Measurements from ENCODE around the gene HRNR. TPM values are rescaled to one million over a fixed set of nuclear protein-coding genes. Genes with fewer than 3 reads are reported as not detected.
"Not testable (repeated sequence)": the region's sequence is repeated elsewhere in the genome, so short reads cannot be mapped to it uniquely, and the experiment has no call there.

The HRNR gene
- total RNA-seq (2013) = not detected
- polyA plus RNA-seq (not detected), polyA minus RNA-seq (0.14 TPM in 1 of 2 replicates, not detected in the other), total RNA-seq (0 to 0.15 (median 0) reads per million in 11 experiments)

DNA sequence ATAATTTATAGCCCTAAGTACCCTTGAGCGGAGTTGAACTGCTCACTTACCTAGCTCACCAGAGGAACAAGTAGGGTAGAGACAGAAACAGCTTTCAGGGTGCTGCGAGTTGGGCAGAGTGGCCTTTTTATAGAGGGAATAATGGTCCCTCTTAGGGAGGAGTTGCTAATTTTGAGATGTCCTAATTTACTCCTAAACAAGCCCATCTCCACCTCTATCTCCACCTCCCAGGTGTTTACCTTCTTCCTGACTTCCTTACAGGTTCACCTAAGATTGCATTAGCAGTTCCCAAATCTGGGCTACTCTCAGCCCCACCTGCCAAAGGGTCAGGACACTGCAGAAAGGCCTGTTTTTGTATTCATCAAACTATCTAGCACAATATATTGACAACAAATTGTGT, at the start of gene HRNR:
HRNR (minus strand) TSS at position 101 of the 400 bp plus-strand sequence. CDS start 940 bp downstream, outside the sequence.
- H3K9ac ChIP-seq (ENCODE audit: insufficient read depth, low read length, poor library complexity, severe bottlenecking) = no peak within 1 kb of the TSS
- peaks cover 0 to 5% of the 10 kb centered on the region in 2 donors for H3K27me3 ChIP-seq (ENCODE audit: control insufficient read depth in 2 of 2, insufficient read depth in 2 of 2, low read length in 2 of 2)
- Mint-ChIP-seq H3K36me3 (no peaks in the 10 kb centered on the region), H3K4me1 (no peaks in the 10 kb centered on the region), H3K9me3 (peaks cover 16 to 18% (median 16%) of the 10 kb centered on the region in 7 donors), H3K27me3 (ENCODE audit: low read depth in 3 of 3) (peaks cover 3 to 4% (median 3%) of the 10 kb centered on the region in 3 donors), H3K27ac (no peak within 1 kb of the TSS), H3K4me3 (no peak within 1 kb of the TSS)
- H3K36me3 ChIP-seq (replicated peaks in 1 of 2; ENCODE audit: control insufficient read depth in 1 of 2, insufficient read depth in 2 of 2, low read length in 2 of 2) = no peaks in the 10 kb centered on the region
- no peak within 1 kb of the TSS for H2AFZ ChIP-seq (ENCODE audit: insufficient read depth, low read depth, low read length, poor library complexity, severe bottlenecking)
- WGBS (ENCODE audit: insufficient coverage) = no CpG with 5 or more reads among the region's 2 CpGs
- H4K20me1 ChIP-seq (ENCODE audit: insufficient read depth, low read length) = no peaks in the 10 kb centered on the region
- no peak within 1 kb of the TSS for H3K4me2 ChIP-seq (replicated peaks; ENCODE audit: extremely low read depth, low read length, poor library complexity, severe bottlenecking)
- DNase-seq = no peak
- TF ChIP-seq, protein P1, sequence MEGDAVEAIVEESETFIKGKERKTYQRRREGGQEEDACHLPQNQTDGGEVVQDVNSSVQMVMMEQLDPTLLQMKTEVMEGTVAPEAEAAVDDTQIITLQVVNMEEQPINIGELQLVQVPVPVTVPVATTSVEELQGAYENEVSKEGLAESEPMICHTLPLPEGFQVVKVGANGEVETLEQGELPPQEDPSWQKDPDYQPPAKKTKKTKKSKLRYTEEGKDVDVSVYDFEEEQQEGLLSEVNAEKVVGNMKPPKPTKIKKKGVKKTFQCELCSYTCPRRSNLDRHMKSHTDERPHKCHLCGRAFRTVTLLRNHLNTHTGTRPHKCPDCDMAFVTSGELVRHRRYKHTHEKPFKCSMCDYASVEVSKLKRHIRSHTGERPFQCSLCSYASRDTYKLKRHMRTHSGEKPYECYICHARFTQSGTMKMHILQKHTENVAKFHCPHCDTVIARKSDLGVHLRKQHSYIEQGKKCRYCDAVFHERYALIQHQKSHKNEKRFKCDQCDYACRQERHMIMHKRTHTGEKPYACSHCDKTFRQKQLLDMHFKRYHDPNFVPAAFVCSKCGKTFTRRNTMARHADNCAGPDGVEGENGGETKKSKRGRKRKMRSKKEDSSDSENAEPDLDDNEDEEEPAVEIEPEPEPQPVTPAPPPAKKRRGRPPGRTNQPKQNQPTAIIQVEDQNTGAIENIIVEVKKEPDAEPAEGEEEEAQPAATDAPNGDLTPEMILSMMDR (IDR thresholded peaks at IDR 0.05) = no peak
- no peaks in the 10 kb centered on the region for H3K79me2 ChIP-seq (ENCODE audit: insufficient read depth, low read length)
- no peak within 1 kb of the TSS for H3K4me3 ChIP-seq (replicated peaks in 1 of 3; ENCODE audit: low read depth in 2 of 3, low read length in 3 of 3)
- no peaks in the 10 kb centered on the region for H3K4me1 ChIP-seq (ENCODE audit: control insufficient read depth in 1 of 2, insufficient read depth in 2 of 2, low read length in 2 of 2)
- H3K9me3 ChIP-seq (replicated peaks in 1 of 2; ENCODE audit: control insufficient read depth in 1 of 2, insufficient read depth in 1 of 2, low read length in 2 of 2) = peaks cover 8 to 19% of the 10 kb centered on the region in 2 donors
- no peak within 1 kb of the TSS for H3K27ac ChIP-seq (ENCODE audit: low read depth in 1 of 2, low read length in 2 of 2)
- intact Hi-C loops (cut with micrococcal nuclease) = no loop called here

DNA sequence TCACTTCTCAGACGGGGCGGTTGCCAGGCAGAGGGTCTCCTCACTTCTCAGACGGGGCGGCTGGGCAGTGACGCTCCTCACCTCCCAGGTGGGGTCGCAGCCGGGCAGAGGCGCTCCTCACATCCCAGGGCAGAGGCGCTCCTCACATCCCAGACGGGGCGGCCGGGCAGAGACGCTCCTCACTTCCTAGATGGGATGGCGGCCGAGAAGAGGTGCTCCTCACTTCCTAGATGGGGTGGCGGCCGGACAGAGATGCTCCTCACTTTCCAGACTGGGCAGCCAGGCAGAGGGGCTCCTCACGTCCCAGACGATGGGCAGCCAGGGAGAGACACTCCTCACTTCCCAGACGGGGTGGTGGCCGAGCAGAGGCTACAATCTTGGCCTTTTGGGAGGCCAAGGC, 32.4 kb upstream of the HRNR start:
- H3K79me2 ChIP-seq (ENCODE audit: insufficient read depth, low read length); H3K27me3 Mint-ChIP-seq (ENCODE audit: low read depth in 3 of 3); H3K4me2 ChIP-seq (replicated peaks; ENCODE audit: extremely low read depth, low read length, poor library complexity, severe bottlenecking); H3K9ac ChIP-seq (ENCODE audit: insufficient read depth, low read length, poor library complexity, severe bottlenecking); intact Hi-C loops (cut with micrococcal nuclease); H4K20me1 ChIP-seq (ENCODE audit: insufficient read depth, low read length); H3K4me3 ChIP-seq (replicated peaks in 1 of 3; ENCODE audit: low read depth in 2 of 3, low read length in 3 of 3); H2AFZ ChIP-seq (ENCODE audit: insufficient read depth, low read depth, low read length, poor library complexity, severe bottlenecking); H3K27ac Mint-ChIP-seq; H3K27me3 ChIP-seq (ENCODE audit: control insufficient read depth in 2 of 2, insufficient read depth in 2 of 2, low read length in 2 of 2); H3K36me3 Mint-ChIP-seq; H3K36me3 ChIP-seq (replicated peaks in 1 of 2; ENCODE audit: control insufficient read depth in 1 of 2, insufficient read depth in 2 of 2, low read length in 2 of 2); H3K4me1 Mint-ChIP-seq; DNase-seq; H3K4me3 Mint-ChIP-seq; H3K4me1 ChIP-seq (ENCODE audit: control insufficient read depth in 1 of 2, insufficient read depth in 2 of 2, low read length in 2 of 2); H3K27ac ChIP-seq (ENCODE audit: low read depth in 1 of 2, low read length in 2 of 2): not testable (repeated sequence)
- 94% methylated on average over 15 of the region's 21 CpGs for WGBS (ENCODE audit: insufficient coverage)
- peaks cover 0 to 12% of the 10 kb centered on the region in 2 donors for H3K9me3 ChIP-seq (replicated peaks in 1 of 2; ENCODE audit: control insufficient read depth in 1 of 2, insufficient read depth in 1 of 2, low read length in 2 of 2)
- H3K9me3 Mint-ChIP-seq = peaks cover 11 to 26% (median 19%) of the 10 kb centered on the region in 7 donors
